Stomach (tissue), 4 donors: ENCODE data around the gene OPCML.

Source experiments
- CTCF ChIP-seq, 7 experiments: fragments of 450-650 bp in 4 of 7; fragments of 200-600 bp in 3 of 7; sonication (generic) in 3 of 7; IDR thresholded peaks; one replicate each; pipeline ENCODE4 v1.5.1; 2016 to 2019; ENCODE audit warnings: antibody characterized with exemption in 7 of 7, control low read depth in 2 of 7, mild to moderate bottlenecking in 1 of 7
- EP300 ChIP-seq: sonication (generic); formaldehyde crosslinking; IDR thresholded peaks from one replicate; pipeline ENCODE4 v1.6.1; 2017; ENCODE audit warnings: antibody characterized with exemption

GRCh38 chr11:132992838-132993631, 539.3 kb downstream of the OPCML start:
- no peak for TF ChIP-seq CTCF (IDR thresholded peaks at IDR 0.05)
- TF ChIP-seq EP300: no peak
